ENCODE data around the gene HOXA10. TPM values are rescaled to one million over a fixed set of nuclear protein-coding genes. Genes with fewer than 3 reads are reported as not detected.
A peak's percentile ranks its signal among the peaks of the same experiment; 100 is the strongest.

The HOXA10 gene
- total RNA-seq, 1 experiment from 2014 or later = not detected

- H3K56ac ChIP-seq (ENCODE audit: insufficient read length, low read depth, low read length) = no peak overlapping the region
- no peak overlapping the region for H2BK12ac ChIP-seq (ENCODE audit: insufficient read length, low read depth, low read length)
- no peaks in the 10 kb centered on the region for H3K79me2 ChIP-seq (ENCODE audit: insufficient read depth, low read length)
- no peak overlapping the region for H4K8ac ChIP-seq (replicated peaks; ENCODE audit: insufficient read length, low read depth, low read length)
- H2AFZ ChIP-seq (ENCODE audit: low read length) = no peak overlapping the region
- H2BK5ac ChIP-seq (ENCODE audit: insufficient read length, low read length) = no peak overlapping the region
- H3K79me1 ChIP-seq (ENCODE audit: insufficient read depth, low read depth, low read length, poor library complexity, severe bottlenecking) = no peaks in the 10 kb centered on the region
- peaks cover 3 to 11% of the 10 kb centered on the region in 2 experiments; a peak in 3 of 4 replicates for H3K4me1 Mint-ChIP-seq
- no peak overlapping the region for H2AK5ac ChIP-seq (ENCODE audit: insufficient read length, low read length)
- no peak overlapping the region for H2BK15ac ChIP-seq (ENCODE audit: low read depth, low read length)
- H4K5ac ChIP-seq (ENCODE audit: insufficient read length, low read depth, low read length) = no peak overlapping the region
- no peak overlapping the region for H2BK20ac ChIP-seq (ENCODE audit: low read depth, low read length, poor library complexity, severe bottlenecking)
- no peak overlapping the region for H3K14ac ChIP-seq (ENCODE audit: insufficient read depth, low read length)
- H3K4me3 Mint-ChIP-seq = no peak overlapping the region
- H3K4me1 ChIP-seq (ENCODE audit: insufficient read depth, low read length) = no peaks in the 10 kb centered on the region
- no peak overlapping the region for H3K18ac ChIP-seq (ENCODE audit: insufficient read length, low read depth, low read length)
- peaks cover 13 to 24% of the 10 kb centered on the region in 2 experiments for H3K9me3 Mint-ChIP-seq
- no peaks in the 10 kb centered on the region for H3K23me2 ChIP-seq (ENCODE audit: insufficient read length, low read depth, low read length, poor library complexity, severe bottlenecking)
- no peaks in the 10 kb centered on the region for H3K9me3 ChIP-seq (ENCODE audit: control insufficient read depth, low read depth, low read length)
- no CpG with 5 or more reads among the region's 30 CpGs for WGBS (ENCODE audit: extremely low coverage, insufficient read length, low lambda C conversion rate)
- H3K4ac ChIP-seq (ENCODE audit: low read depth, low read length) = no peak overlapping the region
- H3K4me2 ChIP-seq (ENCODE audit: insufficient read depth, insufficient read length, low read length) = no peak overlapping the region
- TF ChIP-seq CTCF (conservative IDR thresholded peaks at IDR 0.05) = no peak
- no peak overlapping the region for H3K23ac ChIP-seq (ENCODE audit: insufficient read length, low read depth, low read length)
- peaks cover 97% of the 10 kb centered on the region for H3K27me3 ChIP-seq (ENCODE audit: insufficient read depth, low read length)
- H2BK120ac ChIP-seq (ENCODE audit: low read depth, low read length, poor library complexity, severe bottlenecking) = no peak overlapping the region
- no peak overlapping the region for H3K27ac ChIP-seq (ENCODE audit: insufficient read length, low read depth, low read length)
- no peaks in the 10 kb centered on the region for H4K20me1 ChIP-seq (ENCODE audit: control insufficient read depth, insufficient read depth, insufficient read length)
- H3K27me3 Mint-ChIP-seq (ENCODE audit: low read depth) = peaks cover 98% of the 10 kb centered on the region
- no peak overlapping the region for H4K91ac ChIP-seq (ENCODE audit: insufficient read length, low read depth, low read length)
- H3K36me3 Mint-ChIP-seq (ENCODE audit: insufficient read depth in 1 of 3, low read depth in 3 of 3) = peaks cover 0 to 6% (median 0%) of the 10 kb centered on the region in 3 experiments; a peak in 3 of 7 replicates
- peak; percentile 26 for DNase-seq
- H3K27ac Mint-ChIP-seq = no peak overlapping the region; a peak in 1 of 7 replicates
- no peak overlapping the region for H3K9ac ChIP-seq (ENCODE audit: extremely low read depth, insufficient read length, low read length)
- no peak overlapping the region for H3T11ph ChIP-seq (ENCODE audit: low read length)
Observed at GRCh38 chr7:27157702-27158431, 16.3 kb downstream of the HOXA10 start.
